Muscle of leg (tissue), 11 donors: Measurements from ENCODE around the gene RNF166. TPM values are rescaled to one million over a fixed set of nuclear protein-coding genes. Genes with fewer than 3 reads are reported as not detected.

Experiments used
- DNase-seq: peaks from one replicate; pipeline ENCODE4 v3.0.0; 2013
- H3K27ac ChIP-seq: one replicate; pipeline ENCODE4 v1.5.1; 2013; ENCODE audit warnings: mild to moderate bottlenecking, low read length, control low read depth
- H3K27me3 ChIP-seq: one replicate; pipeline ENCODE4 v1.6.1; 2013; ENCODE audit warnings: low read length; ENCODE audit not compliant: control insufficient read depth, insufficient read depth
- H3K36me3 ChIP-seq: one replicate; pipeline ENCODE4 v1.6.1; 2013; ENCODE audit warnings: low read length; ENCODE audit not compliant: control insufficient read depth, insufficient read depth
- H3K4me1 ChIP-seq: one replicate; pipeline ENCODE4 v1.6.1; 2013; ENCODE audit warnings: low read length; ENCODE audit not compliant: control insufficient read depth, insufficient read depth
- H3K4me3 ChIP-seq: one replicate; pipeline ENCODE4 v1.5.1; 2013; ENCODE audit warnings: low read length, control low read depth
- H3K9me3 ChIP-seq: replicated peaks from 2 replicates; pipeline ENCODE4 v1.6.1; 2013; ENCODE audit warnings: low read depth, low read length; ENCODE audit not compliant: control insufficient read depth
- WGBS: methylation state at CpG from one replicate; pipeline ENCODE4 v1.1.5; 2013; ENCODE audit warnings: missing lambda C conversion rate; ENCODE audit not compliant: insufficient coverage; 5-methylcytosine and 5-hydroxymethylcytosine counted together
- polyA plus RNA-seq, 8 donors: library from polyadenylated mRNA; unstranded; fragments of 120-200 nt; gene quantifications; one replicate each; pipeline versions ENCODE4 v1.2.1 to v1.2.3, GENCODE V29; 2013; ENCODE audit warnings: inconsistent platforms in 1 of 8, low replicate concordance in 1 of 8; ENCODE audit not compliant: insufficient read length in 8 of 8, insufficient read depth in 1 of 8
- total RNA-seq: library from RNA; stranded (reverse); fragments of 120-200 nt; gene quantifications from one replicate; pipeline ENCODE4 v1.2.4, GENCODE V29; 2013

Gene RNF166
- total and polyA plus RNA-seq, 9 donors: 13.9 to 21.8 (median 17.6) TPM

GRCh38 chr16:88661468-88661867 is 44.7 kb downstream of the RNF166 start:
- 77% methylated on average over 3 of the region's 10 CpGs for WGBS
- no peaks in the 10 kb centered on the region for H3K9me3 ChIP-seq
- H3K27ac ChIP-seq: no peak overlapping the region
- peaks cover 26% of the 10 kb centered on the region for H3K4me1 ChIP-seq
- no peaks in the 10 kb centered on the region for H3K27me3 ChIP-seq
- no peak overlapping the region for H3K4me3 ChIP-seq
- peaks cover 22% of the 10 kb centered on the region for H3K36me3 ChIP-seq
- no peak for DNase-seq

DNA sequence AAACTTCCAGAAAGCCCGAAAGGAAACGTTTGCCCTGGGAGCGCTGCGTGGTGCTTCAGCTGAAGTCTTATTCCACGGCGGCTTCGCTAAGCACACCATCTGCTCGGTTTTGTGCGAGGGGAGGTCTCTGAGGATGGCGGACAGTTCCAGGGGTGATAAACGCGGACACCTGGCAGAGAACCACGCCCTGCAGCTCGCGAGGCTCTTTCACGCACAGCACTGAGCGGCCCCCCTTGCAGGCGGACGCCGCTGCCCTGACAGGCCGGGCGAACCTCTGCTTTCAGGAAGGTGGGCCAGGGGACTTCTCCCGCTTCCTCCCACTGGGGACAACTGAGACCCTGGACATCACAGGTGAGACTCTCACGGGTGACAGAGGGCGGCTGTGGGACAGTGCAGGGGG is 47.0 kb downstream of the RNF166 start:
- WGBS: 88% methylated on average over 22 of the region's 25 CpGs
- Histone ChIP-seq H3K9me3 (no peaks in the 10 kb centered on the region), H3K36me3 (peaks cover 44% of the 10 kb centered on the region), H3K4me3 (no peak overlapping the region), H3K27me3 (no peaks in the 10 kb centered on the region), H3K27ac (no peak overlapping the region), H3K4me1 (peaks cover 14% of the 10 kb centered on the region)
- DNase-seq: no peak

GRCh38 chr16:88658714-88659113 is 47.5 kb downstream of the RNF166 start:
- DNase-seq: no peak
- Histone ChIP-seq H3K9me3 (no peaks in the 10 kb centered on the region), H3K4me3 (no peak overlapping the region), H3K27ac (no peak overlapping the region), H3K4me1 (peaks cover 10% of the 10 kb centered on the region), H3K36me3 (peaks cover 48% of the 10 kb centered on the region), H3K27me3 (no peaks in the 10 kb centered on the region)
- WGBS: 67% methylated on average over 10 of the region's 15 CpGs

- Histone ChIP-seq H3K4me3 (no peak overlapping the region), H3K4me1 (peaks cover 8% of the 10 kb centered on the region), H3K36me3 (peaks cover 61% of the 10 kb centered on the region), H3K27me3 (no peaks in the 10 kb centered on the region), H3K9me3 (no peaks in the 10 kb centered on the region), H3K27ac (no peak overlapping the region)
- no peak for DNase-seq
- 88% methylated on average over 19 of the region's 19 CpGs for WGBS
These were observed 48.8 kb downstream of the RNF166 start for GRCh38 chr16:88657371-88657770.

DNA sequence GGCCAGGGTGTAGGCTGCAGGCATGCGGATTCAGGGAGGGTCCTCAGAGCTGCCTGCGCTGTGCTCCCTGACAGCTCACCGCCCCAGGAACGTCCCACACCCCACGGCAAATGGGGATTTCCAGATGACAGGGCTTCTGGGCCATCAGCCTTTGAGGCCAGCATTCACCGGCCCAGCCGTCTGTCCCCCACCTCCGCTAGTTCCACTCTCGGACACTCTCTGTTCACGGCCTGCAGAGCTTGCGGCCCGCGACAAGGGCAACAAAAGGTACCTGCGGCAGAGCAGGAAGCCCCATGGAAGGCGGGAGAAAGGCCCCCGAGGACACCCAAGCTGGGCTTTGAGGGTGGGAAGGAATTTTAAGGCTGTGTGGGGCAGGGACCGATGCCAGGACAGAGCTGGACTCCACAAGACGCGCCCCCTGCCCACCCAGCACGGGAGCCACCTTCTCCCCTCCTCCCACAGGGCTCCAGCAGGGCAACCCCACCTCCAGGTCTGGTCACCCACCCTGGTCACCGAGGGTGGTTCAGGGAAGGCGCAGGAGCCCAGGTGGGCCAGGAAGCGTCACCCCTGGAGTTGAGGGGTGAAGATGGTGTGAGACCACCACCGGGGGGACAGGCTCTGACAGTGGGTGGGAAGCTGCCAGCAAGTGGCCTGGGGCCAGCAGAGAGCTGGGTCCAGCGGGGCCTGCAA is 49.8 kb downstream of the RNF166 start:
- H3K27me3 ChIP-seq: no peaks in the 10 kb centered on the region
- H3K4me3 ChIP-seq: no peak overlapping the region
- H3K36me3 ChIP-seq: peaks cover 65% of the 10 kb centered on the region
- H3K9me3 ChIP-seq: no peaks in the 10 kb centered on the region
- peaks cover 6% of the 10 kb centered on the region for H3K4me1 ChIP-seq
- no peak for DNase-seq
- H3K27ac ChIP-seq: no peak overlapping the region
- 84% methylated on average over 18 of the region's 25 CpGs for WGBS

- Histone ChIP-seq H3K9me3 (no peaks in the 10 kb centered on the region), H3K4me3 (no peak overlapping the region), H3K4me1 (peaks cover 10% of the 10 kb centered on the region), H3K27ac (no peak overlapping the region), H3K36me3 (peaks cover 65% of the 10 kb centered on the region), H3K27me3 (no peaks in the 10 kb centered on the region)
- DNase-seq: no peak
- WGBS: 89% methylated on average over 29 of the region's 29 CpGs
These were observed 50.4 kb downstream of the RNF166 start for GRCh38 chr16:88655733-88656281.

DNA sequence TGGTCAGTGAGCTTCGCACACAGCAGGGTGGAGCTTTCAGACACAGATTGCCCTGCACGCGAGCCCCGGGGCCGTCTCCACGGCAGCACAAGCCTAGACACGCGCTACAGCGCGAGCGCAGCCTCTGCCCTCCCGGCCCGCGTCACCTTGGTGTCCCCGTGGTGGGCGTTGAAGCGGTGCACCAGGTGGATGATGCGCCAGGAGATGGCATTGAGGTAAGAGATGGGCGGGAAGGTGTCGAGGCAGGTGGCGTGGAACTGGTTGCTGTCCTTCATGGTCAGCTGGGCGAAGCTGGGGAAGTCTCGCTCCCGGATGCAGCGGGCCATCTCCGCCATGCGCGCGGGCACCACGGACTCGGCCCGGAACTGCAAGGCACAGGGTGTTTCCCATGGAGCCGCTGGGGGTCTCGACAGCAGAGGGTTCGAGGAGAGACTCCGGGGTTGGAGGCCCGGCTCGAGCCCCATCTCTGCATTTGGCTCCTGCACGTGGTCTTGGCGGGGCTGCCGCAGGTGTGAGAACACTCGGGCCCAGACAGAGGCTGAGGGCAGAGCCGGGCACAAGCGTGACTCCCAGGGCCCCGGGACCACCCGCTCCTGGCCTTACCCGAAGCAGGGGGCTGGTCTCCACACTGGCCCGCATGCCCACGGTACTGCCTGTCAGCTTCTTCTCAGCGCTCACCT is 51.0 kb downstream of the RNF166 start:
- no peaks in the 10 kb centered on the region for H3K27me3 ChIP-seq
- 95% methylated on average over 50 of the region's 50 CpGs for WGBS

DNA sequence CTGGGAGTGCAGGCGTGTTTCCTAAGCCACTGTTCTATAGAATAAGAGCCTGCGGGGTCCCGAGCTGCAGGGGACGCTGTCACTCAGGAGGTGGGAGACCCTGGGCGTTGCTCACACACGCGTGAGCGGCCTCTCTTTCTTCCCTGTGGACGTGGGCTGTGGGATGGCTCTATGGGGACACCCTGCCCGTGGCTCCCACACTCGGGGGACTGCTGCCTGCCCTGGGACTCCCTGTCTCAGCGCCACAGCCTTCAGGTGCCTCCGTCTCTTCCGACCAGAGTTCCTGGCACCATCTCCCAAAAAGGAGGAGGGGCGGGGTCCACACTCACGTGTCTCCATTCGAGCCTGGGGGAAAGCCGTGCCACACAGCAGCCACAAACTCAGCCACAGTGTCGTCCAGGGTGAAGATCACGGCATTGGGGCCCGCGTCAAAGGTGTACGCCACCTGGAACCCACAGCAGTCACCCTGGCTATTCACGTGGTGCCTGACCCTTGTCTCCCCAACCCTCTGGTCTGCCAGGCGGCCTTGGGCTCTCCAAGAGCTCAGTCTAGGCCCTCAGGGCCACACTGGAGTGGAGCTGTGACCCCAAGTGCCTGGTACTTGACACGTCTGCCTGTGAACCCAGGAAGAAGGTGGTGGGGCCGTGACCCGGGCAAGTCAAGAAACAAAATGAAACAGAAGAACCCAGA is 51.7 kb downstream of the RNF166 start:
- Histone ChIP-seq H3K9me3 (no peaks in the 10 kb centered on the region), H3K36me3 (peaks cover 65% of the 10 kb centered on the region), H3K27ac (no peak overlapping the region), H3K27me3 (no peaks in the 10 kb centered on the region), H3K4me3 (no peak overlapping the region), H3K4me1 (peaks cover 22% of the 10 kb centered on the region)
- 84% methylated on average over 23 of the region's 28 CpGs for WGBS
- no peak for DNase-seq

More for the DNA sequence above, 51.0 kb downstream of the RNF166 start:
- H3K9me3 ChIP-seq: no peaks in the 10 kb centered on the region
- peaks cover 65% of the 10 kb centered on the region for H3K36me3 ChIP-seq
- H3K4me1 ChIP-seq: peaks cover 15% of the 10 kb centered on the region
- DNase-seq: no peak
- H3K27ac ChIP-seq: no peak overlapping the region
- no peak overlapping the region for H3K4me3 ChIP-seq

DNA sequence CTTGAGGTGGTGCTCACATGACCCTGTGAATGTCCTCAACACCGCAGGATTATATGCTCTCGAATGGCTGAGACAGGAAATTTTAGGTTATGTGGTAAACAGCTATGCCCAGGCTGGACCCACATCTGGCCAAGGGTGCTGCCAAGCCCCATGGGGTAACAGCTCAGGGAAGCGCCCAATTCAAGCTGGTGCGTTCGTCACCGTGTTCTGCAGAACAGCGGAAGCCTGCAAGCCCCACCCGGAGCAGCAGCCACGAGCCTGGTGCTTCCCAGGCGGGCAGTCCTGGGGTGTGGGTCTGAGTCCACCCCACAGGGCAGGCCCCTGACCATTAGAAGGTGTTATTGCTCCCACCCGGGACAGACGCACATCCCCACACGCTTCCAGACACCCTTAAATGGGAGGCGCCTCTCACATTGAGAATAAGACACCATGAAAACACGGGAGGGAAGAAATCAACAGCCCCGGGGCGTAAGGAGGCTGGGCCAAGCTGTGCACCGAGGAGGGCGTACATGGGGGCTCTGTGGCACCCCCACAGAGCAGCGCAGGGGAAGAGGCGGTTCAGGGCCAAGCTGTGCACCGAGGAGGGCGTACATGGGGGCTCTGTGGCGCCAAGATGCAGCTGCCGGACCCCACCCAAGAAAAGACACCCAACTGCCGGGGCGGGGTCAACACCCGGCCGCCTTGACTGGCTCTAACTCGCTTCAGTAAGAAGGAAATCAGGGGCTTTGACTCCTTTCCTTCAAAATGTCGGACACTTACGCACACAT is 52.4 kb downstream of the RNF166 start:
- DNase-seq: no peak
- Histone ChIP-seq H3K4me3 (no peak overlapping the region), H3K9me3 (no peaks in the 10 kb centered on the region), H3K4me1 (peaks cover 27% of the 10 kb centered on the region), H3K36me3 (peaks cover 65% of the 10 kb centered on the region), H3K27me3 (no peaks in the 10 kb centered on the region), H3K27ac (no peak overlapping the region)
- 79% methylated on average over 32 of the region's 32 CpGs for WGBS
